Measurements from ENCODE around the gene POGLUT2.

DNA sequence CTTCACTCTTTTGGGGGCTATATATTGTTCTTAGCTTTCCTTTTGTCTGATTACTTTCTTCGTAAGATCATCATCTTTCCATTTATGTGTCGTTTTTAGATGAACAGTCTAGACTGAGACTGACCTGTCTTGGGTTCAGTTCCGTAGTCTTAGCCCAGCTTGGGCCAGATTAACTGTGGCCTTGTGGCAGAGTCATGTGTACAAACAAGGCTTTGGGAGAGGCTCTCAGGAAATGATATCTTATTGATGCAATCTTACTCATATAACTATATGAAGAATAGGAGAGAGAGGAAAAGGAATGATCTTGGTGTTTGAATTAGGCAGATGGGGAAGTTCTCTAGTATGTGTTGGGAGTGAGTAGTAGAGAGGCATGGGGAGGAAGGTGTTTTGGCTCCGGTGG, 40.2 kb upstream of the POGLUT2 start:
- TF ChIP-seq, protein P1, sequence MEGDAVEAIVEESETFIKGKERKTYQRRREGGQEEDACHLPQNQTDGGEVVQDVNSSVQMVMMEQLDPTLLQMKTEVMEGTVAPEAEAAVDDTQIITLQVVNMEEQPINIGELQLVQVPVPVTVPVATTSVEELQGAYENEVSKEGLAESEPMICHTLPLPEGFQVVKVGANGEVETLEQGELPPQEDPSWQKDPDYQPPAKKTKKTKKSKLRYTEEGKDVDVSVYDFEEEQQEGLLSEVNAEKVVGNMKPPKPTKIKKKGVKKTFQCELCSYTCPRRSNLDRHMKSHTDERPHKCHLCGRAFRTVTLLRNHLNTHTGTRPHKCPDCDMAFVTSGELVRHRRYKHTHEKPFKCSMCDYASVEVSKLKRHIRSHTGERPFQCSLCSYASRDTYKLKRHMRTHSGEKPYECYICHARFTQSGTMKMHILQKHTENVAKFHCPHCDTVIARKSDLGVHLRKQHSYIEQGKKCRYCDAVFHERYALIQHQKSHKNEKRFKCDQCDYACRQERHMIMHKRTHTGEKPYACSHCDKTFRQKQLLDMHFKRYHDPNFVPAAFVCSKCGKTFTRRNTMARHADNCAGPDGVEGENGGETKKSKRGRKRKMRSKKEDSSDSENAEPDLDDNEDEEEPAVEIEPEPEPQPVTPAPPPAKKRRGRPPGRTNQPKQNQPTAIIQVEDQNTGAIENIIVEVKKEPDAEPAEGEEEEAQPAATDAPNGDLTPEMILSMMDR (IDR thresholded peaks at IDR 0.05): no peak
- TF ChIP-seq, protein P2, sequence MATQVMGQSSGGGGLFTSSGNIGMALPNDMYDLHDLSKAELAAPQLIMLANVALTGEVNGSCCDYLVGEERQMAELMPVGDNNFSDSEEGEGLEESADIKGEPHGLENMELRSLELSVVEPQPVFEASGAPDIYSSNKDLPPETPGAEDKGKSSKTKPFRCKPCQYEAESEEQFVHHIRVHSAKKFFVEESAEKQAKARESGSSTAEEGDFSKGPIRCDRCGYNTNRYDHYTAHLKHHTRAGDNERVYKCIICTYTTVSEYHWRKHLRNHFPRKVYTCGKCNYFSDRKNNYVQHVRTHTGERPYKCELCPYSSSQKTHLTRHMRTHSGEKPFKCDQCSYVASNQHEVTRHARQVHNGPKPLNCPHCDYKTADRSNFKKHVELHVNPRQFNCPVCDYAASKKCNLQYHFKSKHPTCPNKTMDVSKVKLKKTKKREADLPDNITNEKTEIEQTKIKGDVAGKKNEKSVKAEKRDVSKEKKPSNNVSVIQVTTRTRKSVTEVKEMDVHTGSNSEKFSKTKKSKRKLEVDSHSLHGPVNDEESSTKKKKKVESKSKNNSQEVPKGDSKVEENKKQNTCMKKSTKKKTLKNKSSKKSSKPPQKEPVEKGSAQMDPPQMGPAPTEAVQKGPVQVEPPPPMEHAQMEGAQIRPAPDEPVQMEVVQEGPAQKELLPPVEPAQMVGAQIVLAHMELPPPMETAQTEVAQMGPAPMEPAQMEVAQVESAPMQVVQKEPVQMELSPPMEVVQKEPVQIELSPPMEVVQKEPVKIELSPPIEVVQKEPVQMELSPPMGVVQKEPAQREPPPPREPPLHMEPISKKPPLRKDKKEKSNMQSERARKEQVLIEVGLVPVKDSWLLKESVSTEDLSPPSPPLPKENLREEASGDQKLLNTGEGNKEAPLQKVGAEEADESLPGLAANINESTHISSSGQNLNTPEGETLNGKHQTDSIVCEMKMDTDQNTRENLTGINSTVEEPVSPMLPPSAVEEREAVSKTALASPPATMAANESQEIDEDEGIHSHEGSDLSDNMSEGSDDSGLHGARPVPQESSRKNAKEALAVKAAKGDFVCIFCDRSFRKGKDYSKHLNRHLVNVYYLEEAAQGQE (IDR thresholded peaks at IDR 0.05; ENCODE audit: low read depth, low read length): no peak
- TF ChIP-seq RFX5 (IDR thresholded peaks at IDR 0.05; ENCODE audit: low read length) (no peak), EP300 (IDR thresholded peaks at IDR 0.05; ENCODE audit: borderline replicate concordance in 1 of 2, low read depth in 1 of 2, low read length in 1 of 2) (no peak), GABPA (IDR thresholded peaks at IDR 0.05; ENCODE audit: low read depth) (no peak), NRF1 (IDR thresholded peaks at IDR 0.05; ENCODE audit: low read depth, low read length) (no peak)
